GM12865 (cell line): ENCODE measurements around the gene STK16.

ENCODE experiments used
- DNase-seq: peaks from one replicate; pipeline ENCODE4 v3.0.0; 2010; ENCODE audit warnings: low read depth
- H3K4me3 ChIP-seq: 2 replicates; pipeline ENCODE4 v1.5.1; 2011; ENCODE audit warnings: mild to moderate bottlenecking, low read depth, low read length, control low read depth
- CTCF ChIP-seq: IDR thresholded peaks from 2 replicates; pipeline ENCODE4 v1.5.1; 2011; ENCODE audit warnings: low read length, control low read depth, low read depth, inconsistent platforms; ENCODE audit not compliant: insufficient read depth; ENCODE audit errors: missing control alignments

STK16 gene

DNA sequence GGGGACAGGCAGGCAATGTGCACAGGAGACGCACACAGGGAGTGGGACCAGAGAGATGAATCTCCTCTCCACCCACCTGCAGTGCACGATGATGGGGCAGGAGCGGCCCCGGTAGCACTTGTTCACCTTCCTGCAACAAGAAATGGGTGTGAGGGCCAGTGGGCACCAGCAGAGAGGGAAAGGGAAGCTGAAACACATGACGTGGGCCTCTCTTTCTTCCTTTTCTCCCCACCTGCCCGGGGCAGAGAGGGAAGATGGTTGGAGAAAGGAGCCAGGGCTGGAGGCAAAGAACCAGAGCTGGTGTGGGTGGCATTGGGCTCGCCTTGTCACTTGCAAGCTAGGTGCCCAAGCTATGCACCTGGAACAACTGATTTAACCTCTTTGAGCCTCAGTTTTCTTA lies 46.1 kb downstream of the STK16 start:
- DNase-seq, result no peak
- no peak overlapping the region for H3K4me3 ChIP-seq
- no peak for TF ChIP-seq CTCF

DNA sequence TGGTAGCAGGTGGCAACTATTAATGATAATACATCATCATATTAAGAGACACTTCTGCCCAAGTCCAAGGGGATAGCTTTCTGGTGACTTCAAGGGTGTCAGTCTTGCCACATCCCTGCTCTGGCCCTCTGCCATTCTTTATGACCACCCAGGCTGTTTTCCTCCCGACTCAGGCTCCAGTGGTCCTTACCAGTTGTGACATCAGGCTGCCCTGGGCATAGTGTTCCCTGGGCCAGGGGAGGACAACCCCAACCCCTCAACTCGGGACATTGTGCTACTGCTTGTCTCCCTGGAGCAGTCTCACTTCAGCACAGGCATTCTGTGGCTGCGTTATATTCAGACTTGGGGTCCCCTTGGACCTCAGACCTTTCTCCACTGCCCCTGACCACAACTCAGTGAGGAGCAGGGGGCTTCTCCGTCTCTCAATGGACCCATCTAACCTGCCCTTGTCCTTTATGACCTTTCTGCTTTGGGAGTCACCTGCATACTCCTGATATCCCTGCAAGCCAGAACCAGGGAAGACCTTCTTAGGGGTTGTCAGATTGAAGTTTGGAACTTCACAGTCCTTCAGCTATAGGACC lies 46.7 kb downstream of the STK16 start:
- H3K4me3 ChIP-seq, result no peak overlapping the region
- no peak for DNase-seq
- TF ChIP-seq CTCF, result no peak

- H3K4me3 ChIP-seq, result no peak overlapping the region
- DNase-seq, result no peak
- no peak for TF ChIP-seq CTCF
Measured at GRCh38 chr2:219292616-219293015, 47.3 kb downstream of the STK16 start.

DNA sequence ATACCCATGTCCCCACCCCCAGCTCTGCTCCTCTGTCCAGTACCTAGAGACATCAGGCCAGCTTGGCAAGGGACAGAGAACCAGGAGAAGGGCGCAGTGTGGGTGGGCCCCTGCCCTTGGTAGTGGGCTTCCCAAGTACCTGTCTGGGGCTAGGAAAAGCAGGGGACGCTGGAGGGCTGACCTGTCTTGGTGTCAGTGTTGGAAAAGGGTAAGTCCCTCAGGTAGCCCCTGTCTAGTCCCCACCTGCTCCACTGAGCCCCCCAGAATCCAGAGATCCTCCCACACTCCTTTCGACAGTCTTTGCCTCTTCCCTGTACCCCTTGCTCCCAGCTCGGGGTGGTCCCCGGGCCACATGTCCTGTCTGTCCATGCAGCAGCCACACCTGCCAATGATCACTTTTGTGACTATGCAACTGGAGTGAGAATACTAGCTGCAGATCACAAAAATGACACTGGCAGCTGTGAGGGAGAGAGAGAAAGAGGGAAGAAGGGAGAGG lies 48.5 kb downstream of the STK16 start:
- TF ChIP-seq CTCF, result no peak
- DNase-seq, result no peak
- H3K4me3 ChIP-seq, result no peak overlapping the region

DNA sequence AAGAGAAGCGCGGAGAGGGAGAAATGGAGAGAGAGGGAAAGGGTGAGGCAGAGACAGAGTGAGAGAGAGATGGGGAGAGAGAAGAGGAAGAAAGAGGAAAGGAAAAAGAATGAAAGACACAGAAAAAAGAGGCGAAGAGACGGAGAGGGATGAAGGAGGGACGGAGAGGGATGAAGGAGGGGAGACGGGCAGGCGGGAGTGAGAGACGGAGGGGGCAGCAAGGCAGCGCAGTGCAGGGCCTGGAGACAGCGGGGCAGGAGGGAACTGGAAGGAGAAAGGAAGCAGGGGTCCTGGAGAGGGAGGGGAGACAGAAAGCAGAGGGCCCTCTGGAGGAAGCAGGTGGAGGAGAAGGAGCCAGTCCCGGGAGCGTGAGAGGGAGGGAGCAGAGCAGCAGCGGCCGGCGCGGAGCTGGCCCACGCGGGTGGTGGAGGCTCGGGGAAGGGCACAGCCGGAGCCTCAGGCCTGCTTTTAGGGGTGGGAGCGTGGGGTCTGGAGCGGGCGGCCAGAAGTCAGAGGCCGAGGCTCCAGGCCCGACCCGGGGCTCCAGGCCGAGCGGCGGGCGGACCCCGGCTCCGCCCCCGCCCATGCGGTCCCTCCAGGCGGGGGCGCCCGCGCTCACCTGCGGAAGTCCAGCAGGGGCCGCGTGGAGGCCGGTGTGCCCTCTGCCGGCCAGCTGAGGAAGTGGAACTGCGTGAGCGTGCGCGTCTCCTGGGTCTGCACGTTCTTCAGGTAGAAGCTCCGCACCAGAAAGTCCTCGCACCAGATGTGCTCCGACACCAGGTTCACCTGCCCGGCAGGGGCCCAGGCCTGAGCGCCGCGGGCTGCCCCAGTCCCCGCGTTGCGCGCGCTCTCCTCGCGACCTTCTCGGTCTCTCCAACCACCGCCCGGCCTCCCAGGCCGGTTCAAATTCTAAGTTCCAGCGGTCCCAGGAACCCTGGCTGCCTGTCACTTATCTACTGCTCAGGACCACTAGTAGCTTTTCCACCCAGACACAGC lies 49.4 kb downstream of the STK16 start:
- DNase-seq, result peak; percentile 94
- H3K4me3 ChIP-seq, result peak overlapping the region; percentile 46
- TF ChIP-seq CTCF, result peak; percentile 98

DNA sequence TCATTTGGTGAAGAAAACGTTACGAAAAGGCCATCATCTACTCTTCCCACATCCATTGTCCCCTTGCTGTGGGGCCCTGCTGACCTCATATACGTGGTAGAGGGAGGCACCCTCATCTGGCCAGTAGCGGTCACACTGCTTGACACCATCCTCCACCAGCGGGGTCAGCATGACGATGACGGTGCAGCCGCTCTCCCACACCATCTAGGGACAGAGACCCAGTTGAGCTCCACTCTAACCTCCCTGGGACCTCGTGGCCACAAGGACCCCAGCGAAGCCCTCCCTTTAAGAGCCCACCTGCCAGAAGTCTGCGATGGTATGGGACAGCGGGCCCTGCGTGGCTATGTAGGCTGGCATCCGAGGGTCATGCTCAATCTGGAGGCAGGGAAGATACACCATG lies 50.9 kb downstream of the STK16 start:
- DNase-seq, result no peak
- no peak for TF ChIP-seq CTCF
- H3K4me3 ChIP-seq, result no peak overlapping the region
